Testis (tissue), 3 donors: Measurements from ENCODE around the gene TNPO1. TPM values are rescaled to one million over a fixed set of nuclear protein-coding genes. Genes with fewer than 3 reads are reported as not detected.
"Not testable (repeated sequence)": the region's sequence is repeated elsewhere in the genome, so short reads cannot be mapped to it uniquely, and the experiment has no call there.

Experiments used
- DNase-seq: peaks from one replicate; pipeline ENCODE4 v3.0.0-alpha.2; 2019
- H3K27ac ChIP-seq, 2 donors: fragments of 200-600 bp; sonication (generic); one replicate each; pipeline ENCODE4 v1.5.1; 2019
- H3K27me3 ChIP-seq: fragments of 200-600 bp; sonication (generic); one replicate; pipeline ENCODE4 v1.5.1; 2019
- H3K36me3 ChIP-seq: fragments of 200-600 bp; sonication (generic); one replicate; pipeline ENCODE4 v1.5.1; 2017; ENCODE audit warnings: low read depth; ENCODE audit errors: missing control alignments
- H3K4me1 ChIP-seq: fragments of 200-600 bp; sonication (generic); one replicate; pipeline ENCODE4 v1.5.1; 2019
- H3K4me3 ChIP-seq, 2 donors: fragments of 200-600 bp; sonication (generic); one replicate each; pipeline ENCODE4 v1.5.1; 2017 to 2019
- H3K9me3 ChIP-seq: fragments of 200-600 bp; sonication (generic); one replicate; pipeline ENCODE4 v1.5.1; 2017
- POLR2A ChIP-seq: fragments of 450-650 bp; IDR thresholded peaks from one replicate; pipeline ENCODE4 v1.6.1; 2017; ENCODE audit warnings: antibody characterized with exemption, mild to moderate bottlenecking, moderate library complexity
- WGBS, 2 donors: methylation state at CpG; one replicate each; pipeline ENCODE4 v1.1.5; 2018; 5-methylcytosine and 5-hydroxymethylcytosine counted together
- intact Hi-C: fragments of 100-400 bp; cut with DNase I; formaldehyde crosslinking; loops from one replicate; pipeline ENCODE4 v1.15.1; 2023; ENCODE audit warnings: low total_unique reads
- polyA plus RNA-seq: library from polyadenylated mRNA; stranded (reverse); fragments of 350-450 nt; fragmentation: Illumina TruSeq; extraction: RNeasy Lipid Tissue Mini Kit (QIAGEN cat#74804); gene quantifications from one replicate; pipeline ENCODE4 v1.2.3, GENCODE V29; 2014; ENCODE audit warnings: low read depth, low replicate concordance; ENCODE audit not compliant: insufficient read depth
- total RNA-seq, 2 donors: library from RNA; depleted of rRNA; stranded (reverse); fragments of >200 nt; gene quantifications; one replicate each; pipeline ENCODE4 v1.2.3, GENCODE V29; 2016
- TF ChIP-seq, protein P1 (sequence below), 3 experiments: fragments of 450-650 bp in 2 of 3; fragments of 200-600 bp in 1 of 3; sonication (generic) in 1 of 3; IDR thresholded peaks; one replicate each; pipeline ENCODE4 v1.5.1; 2016 to 2019; ENCODE audit warnings: antibody characterized with exemption in 3 of 3, mild to moderate bottlenecking in 2 of 3, moderate library complexity in 1 of 3

Gene TNPO1
- total and polyA plus RNA-seq, 3 donors from 2014 or later = 83.4 to 132 (median 120) TPM

DNA sequence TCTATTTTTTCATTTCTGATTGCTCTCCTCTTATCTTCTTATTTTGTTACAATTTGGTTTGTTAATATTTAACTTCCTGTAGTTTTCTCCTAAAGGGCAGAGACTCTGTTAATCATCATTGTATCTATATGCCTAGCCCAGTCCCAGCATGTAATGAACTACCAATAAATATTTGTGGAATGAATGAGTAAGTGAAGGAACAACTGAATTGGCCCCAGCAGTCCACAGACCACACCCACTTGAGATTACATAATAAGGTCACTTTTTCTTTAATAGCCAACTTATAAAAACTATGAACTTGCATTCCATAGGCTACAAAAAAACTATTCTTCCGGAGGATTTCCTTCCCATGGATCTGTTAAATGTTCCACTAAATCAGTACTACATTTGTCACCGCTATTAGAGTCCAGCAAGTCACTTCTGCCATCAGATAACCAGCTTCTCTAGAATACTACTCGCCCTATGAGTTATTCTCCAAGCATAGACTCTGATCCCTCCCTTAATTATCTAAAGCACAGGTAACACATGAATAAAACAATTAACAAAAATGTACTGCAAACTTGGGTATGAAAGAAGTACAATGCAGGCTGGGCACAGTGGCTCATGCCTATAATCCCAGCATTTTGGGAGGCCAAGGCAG is 27.5 kb upstream of the TNPO1 start:
- 83 to 86% methylated on average over 3 of the region's 3 CpGs for WGBS, 2 donors
- intact Hi-C loops = no loop called here

DNA sequence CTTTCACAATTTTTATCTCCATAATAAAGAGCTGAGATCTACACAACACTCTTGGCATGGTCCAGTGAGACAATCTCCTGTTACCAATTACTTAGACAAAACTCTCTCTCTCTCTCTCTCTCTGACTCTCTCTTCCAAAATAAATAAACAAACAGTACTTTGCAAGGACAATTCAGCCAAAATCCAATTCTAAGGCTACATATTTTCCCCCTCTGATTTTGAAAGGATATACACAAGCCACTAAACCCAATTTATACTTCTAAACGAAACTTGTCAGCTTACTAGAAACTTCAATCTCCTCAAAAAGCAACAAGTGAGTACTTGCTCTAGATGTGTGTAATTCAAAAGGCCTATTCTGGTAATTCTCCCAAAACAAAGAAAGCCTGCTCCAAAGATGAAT is 26.3 kb upstream of the TNPO1 start:
- H3K4me3 ChIP-seq = no peak overlapping the region
- H3K4me1 ChIP-seq = no peaks in the 10 kb centered on the region
- intact Hi-C loops = no loop called here
- TF ChIP-seq, protein P1, sequence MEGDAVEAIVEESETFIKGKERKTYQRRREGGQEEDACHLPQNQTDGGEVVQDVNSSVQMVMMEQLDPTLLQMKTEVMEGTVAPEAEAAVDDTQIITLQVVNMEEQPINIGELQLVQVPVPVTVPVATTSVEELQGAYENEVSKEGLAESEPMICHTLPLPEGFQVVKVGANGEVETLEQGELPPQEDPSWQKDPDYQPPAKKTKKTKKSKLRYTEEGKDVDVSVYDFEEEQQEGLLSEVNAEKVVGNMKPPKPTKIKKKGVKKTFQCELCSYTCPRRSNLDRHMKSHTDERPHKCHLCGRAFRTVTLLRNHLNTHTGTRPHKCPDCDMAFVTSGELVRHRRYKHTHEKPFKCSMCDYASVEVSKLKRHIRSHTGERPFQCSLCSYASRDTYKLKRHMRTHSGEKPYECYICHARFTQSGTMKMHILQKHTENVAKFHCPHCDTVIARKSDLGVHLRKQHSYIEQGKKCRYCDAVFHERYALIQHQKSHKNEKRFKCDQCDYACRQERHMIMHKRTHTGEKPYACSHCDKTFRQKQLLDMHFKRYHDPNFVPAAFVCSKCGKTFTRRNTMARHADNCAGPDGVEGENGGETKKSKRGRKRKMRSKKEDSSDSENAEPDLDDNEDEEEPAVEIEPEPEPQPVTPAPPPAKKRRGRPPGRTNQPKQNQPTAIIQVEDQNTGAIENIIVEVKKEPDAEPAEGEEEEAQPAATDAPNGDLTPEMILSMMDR (IDR thresholded peaks at IDR 0.05) = no peak
- TF ChIP-seq POLR2A = no peak
- DNase-seq = no peak
- no peaks in the 10 kb centered on the region for H3K36me3 ChIP-seq
- 38 to 58% methylated on average over 1 of the region's 1 CpG for WGBS, 2 donors
- no peak overlapping the region for H3K27ac ChIP-seq
- no peaks in the 10 kb centered on the region for H3K9me3 ChIP-seq
- no peaks in the 10 kb centered on the region for H3K27me3 ChIP-seq

More for the DNA sequence above, 27.5 kb upstream of the TNPO1 start:
- H3K36me3 ChIP-seq = no peaks in the 10 kb centered on the region
- DNase-seq = no peak
- no peak overlapping the region for H3K4me3 ChIP-seq
- no peaks in the 10 kb centered on the region for H3K27me3 ChIP-seq
- H3K9me3 ChIP-seq = no peaks in the 10 kb centered on the region
- TF ChIP-seq, protein P1 (IDR thresholded peaks at IDR 0.05) = no peak
- TF ChIP-seq POLR2A = no peak
- H3K27ac ChIP-seq = no peak overlapping the region
- H3K4me1 ChIP-seq = no peaks in the 10 kb centered on the region

DNA sequence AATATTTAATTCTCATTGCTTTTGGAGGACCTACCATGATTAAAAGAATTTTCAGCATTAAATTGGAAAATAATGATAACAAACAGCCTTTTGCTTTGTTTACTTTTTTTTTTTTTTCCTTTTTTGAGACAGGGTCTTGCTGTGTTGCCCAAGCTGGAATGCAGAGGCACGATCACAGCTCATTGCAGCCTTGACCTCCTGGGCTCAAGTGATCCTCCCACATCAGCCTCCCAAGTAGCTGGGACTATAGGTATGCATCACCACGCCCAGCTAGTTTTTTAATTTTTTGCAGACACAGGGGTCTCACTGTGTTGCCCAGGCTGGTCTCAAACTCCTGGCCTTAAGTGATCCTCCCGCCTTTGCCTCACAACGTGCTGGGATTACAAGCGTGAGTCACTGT is 23.8 kb upstream of the TNPO1 start:
- H3K27me3 ChIP-seq, H3K27ac ChIP-seq, H3K9me3 ChIP-seq, DNase-seq, H3K4me1 ChIP-seq, H3K36me3 ChIP-seq, H3K4me3 ChIP-seq, intact Hi-C loops: not testable (repeated sequence)
- 77 to 86% methylated on average over 5 of the region's 5 CpGs for WGBS, 2 donors

DNA sequence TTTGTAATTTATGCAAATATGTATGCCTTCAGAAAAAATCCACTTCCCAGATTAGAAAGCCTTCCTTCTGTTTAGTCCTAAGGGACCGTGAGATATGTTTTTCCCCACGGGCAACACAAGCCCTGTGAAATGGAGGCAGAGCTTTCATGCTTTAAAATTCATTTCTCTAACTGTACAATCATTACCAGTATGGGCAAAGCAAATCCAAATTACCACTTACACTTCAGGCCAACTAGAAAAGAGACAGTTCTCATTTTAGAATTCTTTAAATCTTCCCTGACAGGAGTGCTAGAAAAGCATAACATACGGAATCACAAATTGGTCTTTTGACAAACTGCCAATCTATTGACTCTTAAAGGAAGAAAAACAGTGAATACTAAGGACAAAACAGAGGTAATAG is 20.5 kb upstream of the TNPO1 start:
- H3K9me3 ChIP-seq = no peaks in the 10 kb centered on the region
- 84 to 87% methylated on average over 3 of the region's 3 CpGs for WGBS, 2 donors
- TF ChIP-seq POLR2A = no peak
- TF ChIP-seq, protein P1 (IDR thresholded peaks at IDR 0.05) = no peak
- no peaks in the 10 kb centered on the region for H3K27me3 ChIP-seq
- H3K4me3 ChIP-seq = no peak overlapping the region
- no peaks in the 10 kb centered on the region for H3K36me3 ChIP-seq
- intact Hi-C loops = no loop called here
- no peak overlapping the region for H3K27ac ChIP-seq
- H3K4me1 ChIP-seq = no peaks in the 10 kb centered on the region
- no peak for DNase-seq

DNA sequence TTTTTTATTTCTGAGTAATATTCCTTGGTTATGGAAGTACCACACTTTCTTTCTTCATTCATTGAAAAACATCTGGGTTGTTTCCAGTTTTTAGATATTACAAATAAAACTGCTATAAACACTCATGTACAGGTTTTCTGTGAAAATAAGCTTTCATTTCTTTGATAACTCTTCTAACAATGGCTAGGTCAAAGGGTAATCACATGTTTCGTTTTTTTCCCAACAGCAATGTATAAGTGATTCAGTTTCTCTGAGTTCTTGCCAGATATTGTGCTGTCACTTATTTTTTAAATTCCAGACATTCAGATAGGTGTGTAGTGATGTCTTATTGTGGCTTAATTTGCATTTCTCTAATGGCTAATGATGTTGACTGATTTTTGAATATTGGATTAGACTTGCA is 16.7 kb upstream of the TNPO1 start:
- no peaks in the 10 kb centered on the region for H3K27me3 ChIP-seq
- WGBS, 2 donors = 79 to 81% methylated on average over 1 of the region's 1 CpG
- TF ChIP-seq POLR2A = no peak
- TF ChIP-seq, protein P1 (IDR thresholded peaks at IDR 0.05) = no peak
- DNase-seq = no peak
- no peak overlapping the region for H3K27ac ChIP-seq
- intact Hi-C loops = no loop called here
- no peaks in the 10 kb centered on the region for H3K4me1 ChIP-seq
- no peaks in the 10 kb centered on the region for H3K9me3 ChIP-seq
- no peaks in the 10 kb centered on the region for H3K36me3 ChIP-seq
- H3K4me3 ChIP-seq = no peak overlapping the region

DNA sequence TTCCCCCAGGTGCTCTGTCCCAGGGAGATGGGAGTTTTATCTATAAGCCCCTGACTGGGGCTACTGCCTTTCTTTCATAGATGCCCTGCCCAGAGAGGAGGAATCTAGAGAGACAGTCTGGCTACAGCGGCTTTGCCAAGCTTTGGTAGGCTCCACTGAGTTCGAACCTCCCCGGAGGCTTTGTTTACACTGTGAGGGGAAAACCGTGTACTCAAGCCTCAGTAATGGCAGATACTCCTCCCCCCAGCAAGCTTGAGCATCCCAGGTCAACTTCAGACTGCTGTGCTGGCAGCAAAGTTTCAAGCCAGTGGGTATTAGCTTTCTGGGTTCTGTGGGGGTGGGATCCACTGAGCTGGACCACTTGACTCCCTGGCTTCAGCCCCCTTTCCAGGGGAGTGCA is 7.8 kb upstream of the TNPO1 start:
- H3K9me3 ChIP-seq, DNase-seq, H3K4me3 ChIP-seq, H3K36me3 ChIP-seq, H3K4me1 ChIP-seq, intact Hi-C loops, H3K27ac ChIP-seq, H3K27me3 ChIP-seq: not testable (repeated sequence)
- WGBS, 2 donors = 90 to 100% methylated on average over 2 to 4 of the region's 4 CpGs
